Esophagus squamous epithelium (tissue), 5 donors: ENCODE measurements around the gene CYB5B. TPM values are rescaled to one million over a fixed set of nuclear protein-coding genes. Genes with fewer than 3 reads are reported as not detected.

Experiments used
- DNase-seq: peaks from one replicate; lab custom pipeline; 2025; lab: John Stamatoyannopoulos, UW
- H3K27ac ChIP-seq, 4 donors: fragments of 200-600 bp; sonication (generic); one replicate each; pipeline ENCODE4 v1.5.1; 2016 to 2019; ENCODE audit warnings: mild to moderate bottlenecking in 1 of 4
- H3K27me3 ChIP-seq, 4 donors: fragments of 200-600 bp; sonication (generic); 1 replicate in 3 of 4; 2 replicates in 1 of 4; pipeline versions ENCODE4 v1.5.1 to v1.6.0; 2017 to 2021; ENCODE audit warnings: antibody characterized with exemption in 1 of 4
- H3K36me3 ChIP-seq, 3 donors: fragments of 200-600 bp; sonication (generic); one replicate each; pipeline ENCODE4 v1.5.1; 2016 to 2019
- H3K4me1 ChIP-seq, 3 donors: fragments of 200-600 bp; sonication (generic); one replicate each; pipeline ENCODE4 v1.5.1; 2017 to 2019
- H3K4me3 ChIP-seq, 4 donors: fragments of 200-600 bp; sonication (generic); 1 replicate in 3 of 4; 2 replicates in 1 of 4; pipeline ENCODE4 v1.5.1; 2016 to 2019; ENCODE audit warnings: mild to moderate bottlenecking in 2 of 4, moderate library complexity in 1 of 4
- H3K9me3 ChIP-seq, 3 donors: fragments of 200-600 bp; sonication (generic); one replicate each; pipeline ENCODE4 v1.5.1; 2016 to 2019
- POLR2A ChIP-seq, 4 donors: fragments of 450-650 bp; IDR thresholded peaks; one replicate each; pipeline ENCODE4 v1.6.1; 2017; ENCODE audit warnings: antibody characterized with exemption in 4 of 4, mild to moderate bottlenecking in 4 of 4, moderate library complexity in 3 of 4
- WGBS, 2 donors: methylation state at CpG; one replicate each; pipeline ENCODE4 v1.1.5; 2018; 5-methylcytosine and 5-hydroxymethylcytosine counted together
- intact Hi-C: fragments of 100-400 bp; cut with DNase I; formaldehyde crosslinking; loops from one replicate; pipeline ENCODE4 v1.15.0; 2022
- total RNA-seq, 4 donors: library from RNA; depleted of rRNA; stranded (reverse); fragments of >200 nt; gene quantifications; one replicate each; pipeline ENCODE4 v1.1.0, GENCODE V29; 2016
- TF ChIP-seq, protein P1 (sequence below), 6 experiments: fragments of 450-650 bp in 4 of 6; fragments of 200-600 bp in 2 of 6; sonication (generic) in 2 of 6; IDR thresholded peaks; one replicate each; pipeline ENCODE4 v1.5.1; 2016 to 2019; ENCODE audit warnings: antibody characterized with exemption in 6 of 6, mild to moderate bottlenecking in 4 of 6, moderate library complexity in 4 of 6
- donor health status: DM: yes; HTN: yes; CAD: no.

The CYB5B gene
- total RNA-seq, 4 donors from 2014 or later = 23.7 to 45.7 (median 39.6) TPM

DNA sequence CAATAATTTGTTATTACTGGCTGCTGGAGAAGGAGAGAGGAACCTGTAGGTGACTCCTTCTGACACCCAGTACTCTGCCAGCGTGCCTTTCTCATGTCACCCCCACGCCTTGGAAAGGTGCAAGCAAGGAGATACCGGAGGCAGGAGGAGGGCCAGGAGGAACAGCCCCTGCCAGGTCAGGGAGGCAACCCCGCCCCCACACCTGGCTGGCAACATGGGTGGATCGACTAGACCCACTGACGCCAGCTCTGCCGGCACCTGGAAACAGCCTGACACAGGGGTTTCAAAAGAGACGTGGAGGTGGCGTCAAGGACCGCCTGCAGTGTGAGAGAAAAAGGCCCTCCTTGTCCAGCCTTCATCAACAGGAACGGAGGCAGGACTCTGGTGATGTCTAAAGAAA is 62.3 kb downstream of the CYB5B start:
- Histone ChIP-seq H3K27ac (no peak overlapping the region), H3K27me3 (no peaks in the 10 kb centered on the region), H3K4me3 (no peak overlapping the region), H3K36me3 (no peaks in the 10 kb centered on the region), H3K4me1 (peaks cover 14 to 19% (median 14%) of the 10 kb centered on the region in 3 donors), H3K9me3 (no peaks in the 10 kb centered on the region)
- intact Hi-C loops = no loop called here
- TF ChIP-seq POLR2A (IDR thresholded peaks at IDR 0.05) = no peak
- TF ChIP-seq, protein P1, sequence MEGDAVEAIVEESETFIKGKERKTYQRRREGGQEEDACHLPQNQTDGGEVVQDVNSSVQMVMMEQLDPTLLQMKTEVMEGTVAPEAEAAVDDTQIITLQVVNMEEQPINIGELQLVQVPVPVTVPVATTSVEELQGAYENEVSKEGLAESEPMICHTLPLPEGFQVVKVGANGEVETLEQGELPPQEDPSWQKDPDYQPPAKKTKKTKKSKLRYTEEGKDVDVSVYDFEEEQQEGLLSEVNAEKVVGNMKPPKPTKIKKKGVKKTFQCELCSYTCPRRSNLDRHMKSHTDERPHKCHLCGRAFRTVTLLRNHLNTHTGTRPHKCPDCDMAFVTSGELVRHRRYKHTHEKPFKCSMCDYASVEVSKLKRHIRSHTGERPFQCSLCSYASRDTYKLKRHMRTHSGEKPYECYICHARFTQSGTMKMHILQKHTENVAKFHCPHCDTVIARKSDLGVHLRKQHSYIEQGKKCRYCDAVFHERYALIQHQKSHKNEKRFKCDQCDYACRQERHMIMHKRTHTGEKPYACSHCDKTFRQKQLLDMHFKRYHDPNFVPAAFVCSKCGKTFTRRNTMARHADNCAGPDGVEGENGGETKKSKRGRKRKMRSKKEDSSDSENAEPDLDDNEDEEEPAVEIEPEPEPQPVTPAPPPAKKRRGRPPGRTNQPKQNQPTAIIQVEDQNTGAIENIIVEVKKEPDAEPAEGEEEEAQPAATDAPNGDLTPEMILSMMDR (IDR thresholded peaks at IDR 0.05) = no peak
- 57 to 83% methylated on average over 4 to 10 of the region's 11 CpGs for WGBS, 2 donors
- DNase-seq = no peak

DNA sequence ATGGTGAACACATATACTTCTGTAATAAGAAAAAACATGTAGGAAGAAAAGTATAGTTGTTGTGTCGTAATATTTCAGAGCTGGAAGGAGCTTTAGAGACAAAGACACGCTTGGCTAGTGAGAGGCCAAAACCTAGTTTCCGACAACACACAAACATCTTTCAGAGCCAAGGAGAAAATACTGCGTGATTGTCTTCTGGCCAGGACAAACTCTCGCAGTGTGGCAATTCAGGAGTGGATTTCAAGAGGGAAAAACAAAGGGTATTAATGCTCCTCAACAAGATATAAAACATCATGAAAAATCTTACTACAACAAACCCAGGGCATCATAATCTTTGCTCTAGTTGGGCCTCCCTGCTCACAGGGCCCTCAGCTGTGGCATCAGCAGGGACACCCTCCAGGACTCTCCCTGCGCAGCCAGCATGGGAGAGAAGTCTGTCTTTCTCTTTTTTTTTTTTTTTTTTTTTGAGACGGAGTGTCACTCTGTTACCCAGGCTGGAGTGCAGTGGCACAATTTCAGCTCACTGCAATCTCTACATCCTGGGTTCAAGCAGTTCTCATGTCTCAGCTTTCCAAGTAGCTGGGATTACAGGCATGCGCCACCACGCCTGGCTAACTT is 66.4 kb downstream of the CYB5B start:
- WGBS, 2 donors = 93 to 96% methylated on average over 9 of the region's 9 CpGs
- Histone ChIP-seq H3K36me3 (no peaks in the 10 kb centered on the region), H3K9me3 (no peaks in the 10 kb centered on the region), H3K4me1 (no peaks in the 10 kb centered on the region), H3K4me3 (no peak overlapping the region), H3K27me3 (no peaks in the 10 kb centered on the region), H3K27ac (no peak overlapping the region)
- no peak for TF ChIP-seq POLR2A (IDR thresholded peaks at IDR 0.05)
- TF ChIP-seq, protein P1 (IDR thresholded peaks at IDR 0.05) = no peak
- DNase-seq = no peak
- intact Hi-C loops = no loop called here

DNA sequence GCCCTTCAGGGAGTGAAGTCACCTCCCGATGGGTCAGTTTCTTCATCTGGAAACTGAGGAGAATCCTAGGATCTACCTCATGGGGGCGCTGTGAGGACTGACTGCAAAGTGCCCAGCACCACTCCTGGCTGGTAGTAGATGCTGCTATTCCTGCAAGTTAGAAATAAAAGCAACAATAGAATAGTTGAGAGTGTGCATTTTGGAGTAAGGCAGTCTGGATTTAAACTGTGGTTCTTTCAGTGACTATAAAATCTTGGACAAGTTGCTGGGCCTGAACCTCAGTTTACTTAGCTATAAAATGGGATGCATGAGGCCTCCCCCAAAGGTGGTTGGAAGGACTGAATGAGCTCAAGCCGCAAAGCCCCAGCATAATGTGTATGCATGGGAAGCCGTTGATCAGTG is 70.6 kb downstream of the CYB5B start:
- intact Hi-C loops = no loop called here
- H3K27me3 ChIP-seq = no peaks in the 10 kb centered on the region
- TF ChIP-seq POLR2A (IDR thresholded peaks at IDR 0.05) = no peak
- TF ChIP-seq, protein P1 (IDR thresholded peaks at IDR 0.05) = peak in 3 of 6 experiments; percentile 13 to 48 (median 26)
- H3K4me1 ChIP-seq = no peaks in the 10 kb centered on the region
- H3K36me3 ChIP-seq = no peaks in the 10 kb centered on the region
- no peak overlapping the region for H3K27ac ChIP-seq
- H3K4me3 ChIP-seq = no peak overlapping the region
- 81 to 89% methylated on average over 3 to 4 of the region's 4 CpGs for WGBS, 2 donors
- no peaks in the 10 kb centered on the region for H3K9me3 ChIP-seq
- DNase-seq = no peak

DNA sequence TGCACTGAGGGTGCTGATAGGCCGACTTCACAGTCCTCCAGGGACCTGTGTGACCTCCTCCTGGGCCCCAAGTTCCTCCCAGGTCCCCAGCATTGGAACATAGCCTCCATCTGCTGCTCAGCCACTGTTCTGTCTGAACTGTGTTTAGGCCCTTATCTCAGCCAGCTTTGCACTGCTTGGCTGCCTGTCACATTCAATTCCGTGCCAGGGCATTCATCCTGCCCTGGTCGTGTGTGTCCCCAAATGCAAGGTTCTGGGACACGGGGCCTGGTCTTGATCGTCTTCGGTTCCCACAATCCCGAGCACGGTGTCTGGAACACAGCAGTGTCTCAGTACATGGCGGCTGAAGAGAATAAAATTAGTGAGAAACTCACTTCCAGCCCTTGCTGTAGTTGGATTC is 71.4 kb downstream of the CYB5B start:
- 85 to 87% methylated on average over 8 to 9 of the region's 9 CpGs for WGBS, 2 donors
- H3K4me1 ChIP-seq = no peaks in the 10 kb centered on the region

DNA sequence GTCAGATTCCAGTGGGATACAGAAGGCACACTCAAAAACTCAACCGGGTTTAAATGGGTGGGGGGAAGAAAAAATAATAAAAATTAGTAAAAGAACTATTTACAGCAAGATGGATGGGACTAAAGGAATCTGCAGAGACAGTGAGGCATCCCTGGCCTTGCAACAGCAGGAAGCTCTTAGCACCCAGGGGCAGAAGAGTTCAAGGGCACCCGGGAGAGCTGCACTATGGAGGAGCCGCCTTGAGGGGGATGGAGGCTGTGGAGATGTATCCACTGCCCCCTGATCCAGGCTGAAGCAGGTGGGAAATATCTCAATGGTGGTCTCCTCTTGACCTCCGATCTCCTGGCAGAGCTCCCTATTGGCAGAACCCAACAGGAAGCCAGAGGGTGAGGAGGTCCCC is 72.0 kb downstream of the CYB5B start:
- no peaks in the 10 kb centered on the region for H3K27me3 ChIP-seq
- H3K4me1 ChIP-seq = no peaks in the 10 kb centered on the region
- no peak for TF ChIP-seq POLR2A (IDR thresholded peaks at IDR 0.05)
- TF ChIP-seq, protein P1 (IDR thresholded peaks at IDR 0.05) = no peak
- WGBS, 2 donors = 68 to 87% methylated on average over 3 to 4 of the region's 4 CpGs
- H3K9me3 ChIP-seq = no peaks in the 10 kb centered on the region
- H3K4me3 ChIP-seq = no peak overlapping the region
- no peak for DNase-seq
- H3K27ac ChIP-seq = no peak overlapping the region
- intact Hi-C loops = no loop called here
- H3K36me3 ChIP-seq = no peaks in the 10 kb centered on the region

More for the DNA sequence above, 71.4 kb downstream of the CYB5B start:
- Histone ChIP-seq H3K27me3 (no peaks in the 10 kb centered on the region), H3K36me3 (no peaks in the 10 kb centered on the region), H3K9me3 (no peaks in the 10 kb centered on the region), H3K27ac (no peak overlapping the region), H3K4me3 (no peak overlapping the region)
- DNase-seq = no peak
- TF ChIP-seq, protein P1 (IDR thresholded peaks at IDR 0.05) = no peak
- no peak for TF ChIP-seq POLR2A (IDR thresholded peaks at IDR 0.05)
- intact Hi-C loops = no loop called here
